GM21723 (cell line): ENCODE data around the gene FAM200B.
"Not testable (repeated sequence)": the region's sequence is repeated elsewhere in the genome, so short reads cannot be mapped to it uniquely, and the experiment has no call there.

Experiments
- ATAC-seq: cut with Tn5 transposase; IDR thresholded peaks from one replicate; pipeline ENCODE4 v1.9.1; 2021; ENCODE audit warnings: mild to moderate bottlenecking, moderate library complexity; ENCODE audit not compliant: unreplicated experiment

The FAM200B gene

DNA sequence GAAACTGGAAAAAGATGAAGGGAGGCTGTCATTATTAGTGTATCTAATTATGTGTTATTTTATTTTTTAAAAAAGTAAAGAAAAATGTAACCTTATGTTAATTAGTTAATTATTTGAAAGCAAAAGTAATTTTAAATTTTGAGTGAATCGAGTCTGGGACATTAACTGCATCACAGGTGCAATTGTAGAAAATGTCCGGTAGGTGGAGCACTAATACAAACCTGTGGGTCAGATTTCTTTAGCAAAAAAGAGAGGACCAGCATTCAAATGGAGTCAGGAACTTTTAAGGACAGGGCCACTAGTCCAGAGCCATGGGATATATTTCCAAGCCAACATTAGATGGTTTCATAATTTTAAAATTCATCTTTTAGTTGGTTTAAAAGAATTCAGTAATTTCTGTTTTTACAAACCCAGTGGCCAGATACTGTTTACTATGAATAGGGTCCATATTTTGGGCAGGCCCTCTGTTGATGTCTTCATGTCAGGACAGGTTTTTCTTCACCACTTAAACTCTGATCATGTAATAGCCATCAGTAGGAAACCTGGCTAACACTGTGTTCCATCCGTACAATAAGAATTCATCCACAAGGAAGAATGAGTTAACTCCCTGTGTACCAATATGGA, 48.4 kb downstream of the FAM200B start:
- ATAC-seq, result peak; percentile 70

DNA sequence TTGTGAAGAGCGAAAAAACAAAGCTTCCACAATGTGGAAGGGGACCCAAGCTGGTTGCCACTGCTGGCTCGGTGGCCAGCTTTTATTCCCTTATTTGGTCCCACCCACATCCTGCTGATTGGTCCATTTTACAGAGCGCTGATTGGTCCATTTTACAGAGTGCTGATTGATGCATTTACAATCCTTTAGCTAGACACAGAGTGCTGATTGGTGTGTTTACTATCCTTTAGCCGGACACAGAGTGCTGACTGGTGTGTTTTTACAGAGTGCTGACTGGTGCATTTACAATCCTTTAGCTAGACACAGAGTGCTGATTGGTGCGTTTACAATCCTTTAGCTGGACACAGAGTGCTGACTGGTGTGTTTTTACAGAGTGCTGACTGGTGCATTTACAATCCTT, 51.4 kb downstream of the FAM200B start:
- ATAC-seq, result not testable (repeated sequence)

DNA sequence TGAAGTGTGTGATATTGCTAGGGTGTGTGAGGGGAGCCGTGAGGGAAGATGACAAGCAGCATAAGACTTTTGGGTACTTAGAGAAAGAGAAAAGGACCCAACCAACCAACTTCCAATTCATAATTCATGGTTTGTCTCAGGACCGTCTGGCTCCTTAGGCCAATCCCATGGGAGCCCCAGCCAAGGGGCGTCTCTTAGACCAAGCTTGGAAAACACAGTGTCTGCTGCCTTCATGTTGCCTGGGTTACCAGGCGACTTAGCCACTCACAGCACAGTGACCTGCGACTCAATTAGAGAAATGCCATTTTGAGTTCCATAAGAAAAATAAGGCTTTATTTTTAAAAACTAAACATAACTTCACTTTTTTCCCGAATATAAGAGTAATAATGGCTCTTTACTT, 53.9 kb downstream of the FAM200B start:
- ATAC-seq, result no peak

DNA sequence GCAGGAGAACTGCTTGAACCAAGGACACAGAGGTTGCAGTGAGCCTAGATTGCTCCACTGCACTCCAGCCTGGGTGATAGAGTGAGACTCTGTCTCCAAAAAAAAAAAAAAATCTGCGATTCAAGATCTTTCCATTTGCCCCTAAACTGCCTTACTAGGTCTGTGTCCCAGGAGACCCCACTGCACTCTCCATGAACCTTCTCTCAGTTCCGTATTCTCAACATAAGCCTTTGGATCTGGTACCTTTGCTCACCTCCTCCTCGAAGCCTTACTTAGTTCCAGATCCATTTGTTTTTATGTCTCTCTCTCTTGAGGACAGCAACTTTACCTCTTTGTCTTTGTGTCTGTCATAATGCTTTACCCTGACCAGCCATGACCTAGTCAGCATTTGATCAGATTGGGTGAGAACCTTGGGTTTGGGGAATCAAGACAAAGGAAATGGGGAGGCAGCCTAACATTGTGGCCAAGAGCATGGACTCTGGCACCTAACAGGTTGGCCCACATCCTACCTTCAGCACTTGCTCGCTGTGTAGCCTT, 55.0 kb downstream of the FAM200B start:
- ATAC-seq, result no peak

DNA sequence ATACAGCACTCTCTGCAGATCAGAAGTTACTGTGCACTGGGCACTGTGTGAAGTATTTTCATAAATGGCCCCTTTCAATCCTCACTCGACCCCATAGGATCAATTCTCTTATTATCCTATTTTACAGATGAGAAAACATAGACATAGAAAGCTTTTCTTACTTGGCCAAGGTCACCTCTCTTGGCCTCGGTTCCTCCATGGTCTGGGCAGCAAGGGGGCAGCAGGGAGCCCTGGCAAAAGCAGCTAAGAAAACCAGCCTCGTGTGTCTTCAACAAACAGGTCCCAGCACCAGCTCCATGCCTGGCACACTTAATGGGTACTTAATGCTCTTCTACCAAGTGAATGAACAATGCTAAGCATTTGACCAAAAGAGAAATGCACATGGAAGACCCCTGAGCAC, 55.6 kb downstream of the FAM200B start:
- no peak for ATAC-seq

DNA sequence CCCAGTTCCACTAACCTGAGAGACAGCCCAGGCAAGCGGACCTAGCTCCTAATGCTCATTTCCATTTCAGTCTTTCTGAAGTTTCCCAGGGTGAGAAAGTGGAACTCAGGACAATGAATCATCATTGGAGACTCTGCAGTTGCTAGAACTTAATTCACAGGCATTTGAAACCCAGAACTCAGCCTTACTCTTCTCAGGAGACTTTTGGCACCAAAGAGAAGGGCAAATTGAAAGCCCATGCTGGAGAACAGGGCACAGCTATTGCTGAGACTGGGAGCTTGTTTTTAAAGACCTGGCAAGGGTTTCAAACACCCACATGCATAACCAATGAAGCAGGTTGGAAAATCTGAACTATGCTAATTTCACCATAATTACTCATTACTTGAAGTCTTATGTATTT, 57.2 kb downstream of the FAM200B start:
- ATAC-seq, result no peak
